GM18520 (cell line): ENCODE results near the gene GYS2.

Experiments
- ATAC-seq: cut with Tn5 transposase; IDR thresholded peaks from one replicate; pipeline ENCODE4 v1.9.1; 2021; ENCODE audit not compliant: unreplicated experiment

Gene GYS2

DNA sequence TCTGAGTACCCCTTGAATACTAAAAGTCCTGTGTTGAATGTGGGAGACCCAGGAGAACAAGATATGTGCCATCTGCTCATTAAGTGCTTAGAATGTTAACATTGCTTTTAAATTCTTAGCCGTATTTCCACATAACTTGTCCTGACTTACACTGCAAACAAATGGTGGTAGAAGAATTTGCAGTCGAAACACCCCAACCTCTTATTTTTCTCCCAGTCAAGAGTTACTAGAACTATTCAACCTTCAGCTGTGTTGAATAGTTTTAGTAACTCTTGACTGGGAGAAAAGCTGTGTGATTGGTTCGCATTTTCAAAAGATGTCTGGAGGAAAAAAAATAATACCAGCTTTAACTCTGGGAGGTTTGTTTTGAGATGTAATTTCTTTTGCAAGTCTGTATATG is 86.2 kb downstream of the GYS2 start:
- no peak for ATAC-seq

GRCh38 chr12:21516281-21516680 is 88.4 kb downstream of the GYS2 start:
- ATAC-seq, result no peak

DNA sequence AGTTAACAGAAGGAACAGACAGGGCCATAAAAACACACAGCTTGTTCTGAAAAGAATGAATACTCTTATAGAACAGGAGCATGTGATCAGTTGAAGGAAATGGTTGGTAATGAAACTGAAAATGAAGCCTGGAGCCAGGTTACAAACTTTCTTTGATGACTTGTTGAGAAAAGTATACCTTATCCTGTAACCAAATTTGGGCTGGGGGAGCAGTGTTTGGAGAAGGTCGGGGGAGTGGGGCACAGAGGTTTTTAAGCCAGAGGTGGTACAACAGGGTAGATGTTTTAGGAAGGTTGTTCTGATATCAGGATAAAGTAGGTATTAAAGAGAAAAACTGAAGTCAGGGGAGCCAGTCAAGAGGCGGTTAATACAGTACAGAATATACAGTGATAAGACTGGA is 94.9 kb downstream of the GYS2 start:
- ATAC-seq, result peak; percentile 97

DNA sequence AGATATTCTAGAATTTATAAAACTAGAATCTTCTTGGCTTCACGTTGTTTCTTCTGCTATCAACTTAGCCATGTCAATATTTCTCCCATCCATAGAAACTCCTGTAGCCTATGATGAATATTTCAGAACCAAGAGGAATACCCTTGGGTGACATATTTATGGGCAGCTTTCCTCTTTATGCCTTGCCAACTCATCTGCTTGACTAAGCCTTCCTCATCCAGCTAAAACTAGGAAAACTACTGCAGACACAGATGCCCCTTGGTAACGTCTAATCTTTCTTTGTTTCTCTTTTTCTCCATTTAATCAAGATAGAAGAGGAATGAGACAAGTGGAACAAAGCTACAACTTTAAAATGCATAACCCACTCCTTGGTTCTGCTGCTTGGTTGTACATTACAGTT is 96.8 kb downstream of the GYS2 start:
- no peak for ATAC-seq

DNA sequence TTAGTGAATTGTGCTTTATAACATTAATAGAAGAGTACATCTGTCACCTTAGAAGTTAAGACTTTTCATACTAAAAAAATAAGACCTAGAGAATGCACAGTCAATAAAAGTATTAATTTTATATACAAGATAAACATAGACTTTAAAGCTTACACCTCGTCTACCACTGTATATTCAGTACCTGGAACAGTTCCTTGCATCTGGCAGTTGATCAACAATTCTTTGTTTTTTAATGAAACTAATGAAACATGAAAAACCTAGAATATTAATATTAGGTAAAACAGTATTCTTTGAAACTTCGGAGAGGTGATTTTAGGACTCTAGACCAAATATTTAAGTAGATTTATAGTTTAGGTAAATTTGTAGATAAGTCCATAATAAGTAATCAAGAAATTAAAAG is 98.8 kb downstream of the GYS2 start:
- ATAC-seq, result no peak

GRCh38 chr12:21502872-21503271 is 101.8 kb downstream of the GYS2 start:
- ATAC-seq, result no peak

- no peak for ATAC-seq
Observed at GRCh38 chr12:21502164-21502496, 102.5 kb downstream of the GYS2 start.

GRCh38 chr12:21501258-21502163 is 103.1 kb downstream of the GYS2 start, which contains the start of the genes GOLT1B and RECQL:
Gene GOLT1B, plus strand, starts transcription at chr12:21501789. Its CDS starts 135 bp downstream, at chr12:21501924.
Gene RECQL, minus strand, starts transcription at chr12:21501635. Its CDS starts 2,065 bp downstream, at chr12:21499570.
- ATAC-seq, result peak; percentile 99

- ATAC-seq, result no peak
Observed at GRCh38 chr12:21500786-21501257, 103.8 kb downstream of the GYS2 start.

DNA sequence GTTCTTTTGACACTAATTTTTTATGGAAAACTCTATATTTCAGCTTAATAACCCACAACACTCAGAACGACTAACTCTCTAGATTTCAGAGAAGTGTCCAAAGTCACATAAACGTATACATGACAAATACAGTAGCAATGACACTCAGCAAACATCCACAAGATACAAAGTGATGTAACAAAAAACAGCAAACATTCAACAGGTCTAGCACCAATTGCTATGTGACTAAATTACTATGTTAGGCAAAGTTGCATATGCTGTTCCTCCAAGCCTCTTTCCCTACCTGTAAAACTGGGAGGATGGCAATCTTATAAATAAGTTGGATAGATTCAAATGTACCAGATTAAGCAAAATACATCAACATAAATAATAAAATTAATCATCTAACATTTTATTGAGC is 104.9 kb downstream of the GYS2 start:
- ATAC-seq, result no peak
